Raji (cell line): ENCODE results near the gene PLIN5.

ENCODE experiments used
- POLR2A ChIP-seq: IDR thresholded peaks from 2 replicates; pipeline ENCODE4 v1.6.1; 2011; ENCODE audit warnings: low read depth, low read length, control low read depth; ENCODE audit not compliant: insufficient read depth

PLIN5 gene

GRCh38 chr19:4537953-4538600 is 3.1 kb upstream of the PLIN5 start:
- TF ChIP-seq POLR2A: no peak

GRCh38 chr19:4536798-4537197 is 1.8 kb upstream of the PLIN5 start:
- no peak for TF ChIP-seq POLR2A

- no peak for TF ChIP-seq POLR2A
Observed at GRCh38 chr19:4533835-4534424, 1.1 kb downstream of the PLIN5 start.

GRCh38 chr19:4533334-4533733 is 1.7 kb downstream of the PLIN5 start:
- no peak for TF ChIP-seq POLR2A

GRCh38 chr19:4531562-4532165 is 3.4 kb downstream of the PLIN5 start:
- TF ChIP-seq POLR2A: no peak

GRCh38 chr19:4529924-4530522 is 5.0 kb downstream of the PLIN5 start:
- TF ChIP-seq POLR2A: no peak

GRCh38 chr19:4528843-4529242 is 6.2 kb downstream of the PLIN5 start:
- TF ChIP-seq POLR2A: no peak

GRCh38 chr19:4525563-4526002 is 9.4 kb downstream of the PLIN5 start:
- TF ChIP-seq POLR2A: no peak

GRCh38 chr19:4524808-4525562 is 10.0 kb downstream of the PLIN5 start:
- no peak for TF ChIP-seq POLR2A

GRCh38 chr19:4523306-4524110 is 11.5 kb downstream of the PLIN5 start:
- TF ChIP-seq POLR2A: no peak

GRCh38 chr19:4522291-4523002 is 12.6 kb downstream of the PLIN5 start:
- TF ChIP-seq POLR2A: no peak

GRCh38 chr19:4521888-4522242 is 13.2 kb downstream of the PLIN5 start:
- no peak for TF ChIP-seq POLR2A

- TF ChIP-seq POLR2A: no peak
Observed at GRCh38 chr19:4521170-4521887, 13.7 kb downstream of the PLIN5 start.
